ENCODE measurements around the gene SLC37A1.

DNA sequence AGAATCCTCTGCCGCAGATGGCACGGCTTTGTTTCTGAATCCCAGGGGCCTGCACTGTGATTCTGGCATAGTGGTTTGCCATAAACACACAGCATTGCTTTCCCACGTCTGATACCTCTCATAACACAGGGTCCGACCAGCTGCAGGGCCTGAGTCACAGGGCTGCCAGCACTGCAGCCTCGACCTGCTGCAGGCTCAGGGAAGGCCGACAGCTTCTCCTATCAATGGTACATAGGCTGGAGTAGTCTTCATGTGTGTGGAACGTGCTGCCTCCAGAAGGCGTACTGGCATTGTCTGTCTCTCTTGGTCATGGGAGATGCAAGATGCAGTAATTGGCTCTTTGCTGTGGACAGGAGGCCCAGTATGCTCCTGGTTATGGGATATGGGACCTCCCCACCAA lies 86.3 kb downstream of the SLC37A1 start:
- TF ChIP-seq, protein P1, sequence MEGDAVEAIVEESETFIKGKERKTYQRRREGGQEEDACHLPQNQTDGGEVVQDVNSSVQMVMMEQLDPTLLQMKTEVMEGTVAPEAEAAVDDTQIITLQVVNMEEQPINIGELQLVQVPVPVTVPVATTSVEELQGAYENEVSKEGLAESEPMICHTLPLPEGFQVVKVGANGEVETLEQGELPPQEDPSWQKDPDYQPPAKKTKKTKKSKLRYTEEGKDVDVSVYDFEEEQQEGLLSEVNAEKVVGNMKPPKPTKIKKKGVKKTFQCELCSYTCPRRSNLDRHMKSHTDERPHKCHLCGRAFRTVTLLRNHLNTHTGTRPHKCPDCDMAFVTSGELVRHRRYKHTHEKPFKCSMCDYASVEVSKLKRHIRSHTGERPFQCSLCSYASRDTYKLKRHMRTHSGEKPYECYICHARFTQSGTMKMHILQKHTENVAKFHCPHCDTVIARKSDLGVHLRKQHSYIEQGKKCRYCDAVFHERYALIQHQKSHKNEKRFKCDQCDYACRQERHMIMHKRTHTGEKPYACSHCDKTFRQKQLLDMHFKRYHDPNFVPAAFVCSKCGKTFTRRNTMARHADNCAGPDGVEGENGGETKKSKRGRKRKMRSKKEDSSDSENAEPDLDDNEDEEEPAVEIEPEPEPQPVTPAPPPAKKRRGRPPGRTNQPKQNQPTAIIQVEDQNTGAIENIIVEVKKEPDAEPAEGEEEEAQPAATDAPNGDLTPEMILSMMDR (tag by site-specific recombination; IDR thresholded peaks at IDR 0.05), result no peak
- TF ChIP-seq ZNF23 (tag by site-specific recombination; IDR thresholded peaks at IDR 0.05; ENCODE audit: borderline replicate concordance), result no peak
- TF ChIP-seq ZNF791 (tag by site-specific recombination; IDR thresholded peaks at IDR 0.05), result no peak
- TF ChIP-seq ZSCAN30 (tag by site-specific recombination; IDR thresholded peaks at IDR 0.05), result no peak
- TF ChIP-seq PATZ1 (tag by site-specific recombination; IDR thresholded peaks at IDR 0.05), result no peak
- no peak for TF ChIP-seq ZBTB8A (tag by site-specific recombination; IDR thresholded peaks at IDR 0.05)
